GM12892 (cell line): ENCODE measurements around the gene LDLRAD4.

Source experiments
- POLR2A ChIP-seq: IDR thresholded peaks from 2 replicates; pipeline ENCODE4 v1.6.1; 2011; ENCODE audit warnings: low read depth, low read length, control low read depth
- POLR2AphosphoS5 ChIP-seq: IDR thresholded peaks from 2 replicates; pipeline ENCODE4 v1.6.1; 2011; ENCODE audit warnings: low read depth, low read length, control low read depth
- TAF1 ChIP-seq: IDR thresholded peaks from 2 replicates; pipeline ENCODE4 v1.6.1; 2011; ENCODE audit warnings: low read depth, mild to moderate bottlenecking, control low read depth, low read length, borderline replicate concordance

- TF ChIP-seq TAF1 (no peak), POLR2AphosphoS5 (no peak), POLR2A (no peak)
Observed at GRCh38 chr18:13501891-13502290, 283.3 kb downstream of the LDLRAD4 start.
